ENCODE measurements around the gene SENP8.

Gene SENP8

GRCh38 chr15:72160696-72161245, 42.6 kb downstream of the SENP8 start:
- in situ Hi-C loops (cut with HindIII; ENCODE audit: low pct_ligation_motif_present, low sequenced_read_pairs) = no loop called here
- no peak for DNase-seq
- Histone ChIP-seq H3K36me3 (replicated peaks) (no peaks in the 10 kb centered on the region), H3K27me3 (replicated peaks) (no peaks in the 10 kb centered on the region), H3K27ac (no peak overlapping the region), H3K4me3 (ENCODE audit: low read depth, low read length) (no peak overlapping the region)
- no peak for TF ChIP-seq CTCF (IDR thresholded peaks at IDR 0.05; ENCODE audit: low read depth, low read length, missing control alignments)

GRCh38 chr15:72161361-72162132, 43.3 kb downstream of the SENP8 start:
- H3K4me3 ChIP-seq (ENCODE audit: low read depth, low read length) = no peak overlapping the region
- H3K27me3 ChIP-seq (replicated peaks) = no peaks in the 10 kb centered on the region
- no peaks in the 10 kb centered on the region for H3K36me3 ChIP-seq (replicated peaks)
- in situ Hi-C loops (cut with HindIII; ENCODE audit: low pct_ligation_motif_present, low sequenced_read_pairs) = no loop called here
- TF ChIP-seq CTCF (IDR thresholded peaks at IDR 0.05; ENCODE audit: low read depth, low read length, missing control alignments) = no peak
- DNase-seq = no peak
- no peak overlapping the region for H3K27ac ChIP-seq

- H3K27ac ChIP-seq = no peak overlapping the region
- no peak for TF ChIP-seq CTCF (IDR thresholded peaks at IDR 0.05; ENCODE audit: low read depth, low read length, missing control alignments)
- DNase-seq = no peak
- H3K36me3 ChIP-seq (replicated peaks) = no peaks in the 10 kb centered on the region
- H3K27me3 ChIP-seq (replicated peaks) = no peaks in the 10 kb centered on the region
- in situ Hi-C loops (cut with HindIII; ENCODE audit: low pct_ligation_motif_present, low sequenced_read_pairs) = no loop called here
- H3K4me3 ChIP-seq (ENCODE audit: low read depth, low read length) = no peak overlapping the region
Observed at GRCh38 chr15:72162569-72162968, 44.4 kb downstream of the SENP8 start.

GRCh38 chr15:72163719-72164118, 45.5 kb downstream of the SENP8 start:
- DNase-seq = no peak
- no peak for TF ChIP-seq CTCF (IDR thresholded peaks at IDR 0.05; ENCODE audit: low read depth, low read length, missing control alignments)
- Histone ChIP-seq H3K36me3 (replicated peaks) (no peaks in the 10 kb centered on the region), H3K27ac (no peak overlapping the region), H3K27me3 (replicated peaks) (no peaks in the 10 kb centered on the region), H3K4me3 (ENCODE audit: low read depth, low read length) (no peak overlapping the region)
- in situ Hi-C loops (cut with HindIII; ENCODE audit: low pct_ligation_motif_present, low sequenced_read_pairs) = no loop called here

GRCh38 chr15:72166716-72167417, 48.7 kb downstream of the SENP8 start:
- no peak for TF ChIP-seq CTCF (IDR thresholded peaks at IDR 0.05; ENCODE audit: low read depth, low read length, missing control alignments)
- in situ Hi-C loops (cut with HindIII; ENCODE audit: low pct_ligation_motif_present, low sequenced_read_pairs) = no loop called here
- H3K36me3 ChIP-seq (replicated peaks) = no peaks in the 10 kb centered on the region
- H3K4me3 ChIP-seq (ENCODE audit: low read depth, low read length) = no peak overlapping the region
- no peak overlapping the region for H3K27ac ChIP-seq
- H3K27me3 ChIP-seq (replicated peaks) = no peaks in the 10 kb centered on the region
- DNase-seq = no peak

Data from brain microvascular endothelial cell (primary cell).